Posterior vena cava (tissue), 2 donors: ENCODE results near the gene BTNL2. TPM values are rescaled to one million over a fixed set of nuclear protein-coding genes. Genes with fewer than 3 reads are reported as not detected.
A peak's percentile ranks its signal among the peaks of the same experiment; 100 is the strongest.

Source experiments
- DNase-seq: peaks from one replicate; pipeline ENCODE4 v3.0.0-alpha.2; 2020; ENCODE audit warnings: low spot score
- intact Hi-C, 2 donors: fragments of 100-400 bp; cut with DNase I; formaldehyde crosslinking; loops; one replicate each; pipeline versions ENCODE4 v1.14.1 to v1.14.2; 2022 to 2023
- total RNA-seq, 2 donors: library from RNA; stranded (reverse); fragmentation: NEBNext Ultra II Directional; extraction: Animal tissue kit (Norgen Biotek cat#: 25700); gene quantifications; one replicate each; pipeline ENCODE4 v1.2.1, GENCODE V29; 2021
- donor health status: DM: yes; HTN: yes; CAD: no.
- donor health status: DM: yes; HTN: yes; CAD: no.

The BTNL2 gene
- total RNA-seq, 2 donors from 2014 or later, result not detected

DNA sequence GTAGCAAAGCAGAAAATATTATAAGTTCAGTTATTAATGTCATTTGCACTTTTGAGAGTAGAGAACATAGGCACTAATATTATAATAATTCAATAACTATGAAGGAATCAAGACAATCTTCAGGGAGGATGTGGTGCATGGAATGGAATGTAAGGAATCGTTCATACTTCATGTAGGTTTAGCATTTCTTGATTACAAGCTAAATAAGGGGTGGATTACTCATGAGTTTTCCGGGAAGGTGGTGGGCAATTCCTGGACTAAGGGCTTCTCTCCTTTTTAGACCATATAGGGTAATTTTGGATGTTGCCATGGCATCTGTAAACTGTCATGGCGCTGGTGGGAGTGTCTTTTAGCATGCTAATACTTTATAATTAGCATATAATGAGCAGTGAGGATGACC lies 9.1 kb upstream of the BTNL2 start:
- no peak for DNase-seq
- intact Hi-C loops, result loop anchor here (5.0 to 10.0 kb wide), 3 partner anchors 286 to 379 kb away; no protein-coding TSS in a partner anchor

DNA sequence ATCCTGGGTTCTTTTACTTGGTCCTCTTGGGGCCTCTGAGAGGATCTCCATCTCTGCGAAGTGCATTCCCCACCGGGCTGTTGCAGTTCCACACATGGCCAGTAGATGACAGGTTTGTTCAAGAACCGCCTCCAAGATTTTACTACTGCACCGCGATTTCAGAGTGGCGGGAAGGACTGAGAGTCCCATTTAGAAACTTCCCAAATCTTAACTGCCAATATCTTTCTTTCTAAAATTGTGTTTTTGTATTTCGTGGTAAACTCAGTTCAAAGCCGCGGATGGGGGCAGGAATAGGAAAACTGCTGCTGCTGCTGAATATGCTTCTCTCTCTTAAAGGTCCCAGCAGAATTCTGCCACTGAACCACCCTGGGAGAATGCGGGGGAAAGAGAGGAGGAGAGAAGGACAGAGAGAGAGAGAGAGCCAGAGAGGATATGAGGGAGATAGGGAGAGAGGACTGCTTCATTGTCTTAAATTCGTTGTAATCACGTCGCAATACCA lies 8.6 kb upstream of the BTNL2 start:
- DNase-seq, result peak; percentile 89
- intact Hi-C loops, result loop anchor here (5.0 to 10.0 kb wide), 3 partner anchors 287 to 379 kb away; no protein-coding TSS in a partner anchor

DNA sequence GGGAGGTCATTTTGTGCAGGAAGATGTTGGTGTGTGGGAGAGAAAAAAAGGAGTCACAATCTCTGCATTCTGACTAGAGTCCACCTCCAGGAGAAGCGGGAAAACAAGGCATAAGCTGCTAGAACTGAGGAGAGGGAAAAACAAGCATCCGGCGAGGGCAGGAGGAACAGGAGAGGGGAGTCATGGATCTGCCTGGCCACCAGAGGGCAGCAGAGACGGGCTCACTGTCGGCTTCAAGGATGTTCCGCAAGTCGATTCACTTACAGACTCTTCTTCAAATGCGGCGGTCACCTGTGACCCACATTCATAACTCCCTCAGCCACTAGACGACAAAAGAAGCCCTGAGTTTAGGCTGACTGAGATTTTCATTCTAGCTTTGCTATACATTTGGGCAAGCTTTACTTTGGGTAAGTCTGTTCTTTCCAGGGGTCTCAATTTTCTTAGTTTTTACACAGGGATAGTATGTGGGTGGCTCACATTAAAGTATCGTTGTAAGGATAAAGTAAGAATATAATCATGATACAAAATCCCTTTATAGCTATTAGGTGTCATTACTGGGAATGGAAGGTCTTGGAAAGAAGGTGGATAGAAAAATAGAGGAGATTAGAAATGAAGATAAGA lies 6.6 kb upstream of the BTNL2 start:
- intact Hi-C loops, result loop anchor here (5.0 to 10.0 kb wide), 3 partner anchors 291 to 384 kb away; no protein-coding TSS in a partner anchor
- peak; percentile 92 for DNase-seq

DNA sequence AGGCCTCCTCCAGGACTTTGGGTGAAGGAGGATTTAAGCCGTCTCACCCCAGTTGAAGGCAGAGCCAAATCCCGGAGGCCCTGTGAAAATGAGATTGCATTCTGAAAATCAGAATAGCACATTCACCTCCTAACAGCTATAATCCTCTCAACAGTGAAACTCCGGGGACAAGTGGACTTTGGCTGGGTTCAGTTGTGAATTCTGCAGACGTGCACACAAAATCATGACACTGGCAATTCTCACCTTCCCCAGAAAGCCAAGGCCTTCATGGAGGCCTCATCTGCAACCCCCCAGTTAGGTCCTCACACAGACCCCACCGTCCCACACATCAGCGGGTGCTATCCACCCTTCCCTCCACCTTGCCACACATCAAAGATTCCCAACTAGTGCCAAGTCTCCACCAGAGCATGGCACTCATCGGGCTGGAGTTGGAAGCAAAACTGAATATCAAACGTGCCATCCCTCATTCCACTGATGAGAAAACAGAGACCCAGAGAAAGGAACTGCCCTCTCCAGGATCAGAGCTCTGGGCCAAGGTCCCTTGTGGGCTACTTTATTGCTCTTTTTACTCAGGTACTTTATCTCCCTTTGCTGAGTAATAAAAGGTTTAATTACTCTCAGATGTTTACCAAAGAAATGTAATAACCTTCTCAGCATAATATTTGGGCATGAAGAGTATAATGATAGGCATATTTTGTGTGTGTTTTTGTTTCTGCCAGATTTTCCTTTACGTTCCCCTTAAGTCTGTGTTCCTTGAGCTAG lies 4.8 kb upstream of the BTNL2 start:
- intact Hi-C loops, result loop anchor here (5.0 to 10.0 kb wide), 3 partner anchors 293 to 386 kb away; no protein-coding TSS in a partner anchor
- no peak for DNase-seq

DNA sequence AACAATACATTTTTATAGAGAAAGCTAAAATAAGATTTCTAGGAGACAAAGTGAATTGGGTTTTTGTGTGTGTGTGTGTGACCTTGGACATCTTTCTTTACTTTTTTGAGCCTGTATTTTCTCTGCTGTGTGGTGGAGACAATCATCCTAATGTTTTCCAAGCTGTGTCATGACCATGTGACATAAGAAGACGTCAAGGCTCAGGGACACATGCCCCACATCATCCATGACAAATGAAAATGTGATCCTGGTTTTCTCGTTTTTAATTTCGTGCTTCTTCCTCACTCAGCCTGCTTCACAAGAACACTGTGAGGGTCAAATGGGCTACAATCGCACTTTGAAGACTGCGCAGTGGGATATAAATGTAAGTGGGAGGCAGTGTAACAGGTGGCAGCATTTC lies 3.9 kb upstream of the BTNL2 start:
- no peak for DNase-seq
- intact Hi-C loops, result loop anchor here (5.0 to 10.0 kb wide), 3 partner anchors 294 to 386 kb away; no protein-coding TSS in a partner anchor

DNA sequence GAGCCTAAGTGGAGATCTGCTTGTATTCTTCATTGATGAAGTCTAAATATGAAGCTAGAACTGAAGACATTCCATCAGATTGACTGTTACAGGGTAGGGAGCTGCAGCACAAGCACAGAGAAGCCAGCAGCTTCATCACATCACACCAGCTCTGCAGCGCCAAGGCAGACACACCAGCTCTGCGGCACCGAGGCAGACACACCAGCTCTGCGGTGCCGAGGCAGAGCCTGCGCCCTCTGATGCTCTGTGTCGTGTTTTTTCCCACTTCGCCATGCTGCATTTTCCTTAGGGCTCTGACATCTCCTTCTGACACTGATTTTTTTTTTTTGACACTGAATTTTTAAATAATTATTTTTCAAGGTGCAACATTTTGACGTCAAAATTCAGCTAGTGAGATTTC lies 784 bp downstream of the BTNL2 start:
- intact Hi-C loops, result no loop called here
- DNase-seq, result no peak

DNA sequence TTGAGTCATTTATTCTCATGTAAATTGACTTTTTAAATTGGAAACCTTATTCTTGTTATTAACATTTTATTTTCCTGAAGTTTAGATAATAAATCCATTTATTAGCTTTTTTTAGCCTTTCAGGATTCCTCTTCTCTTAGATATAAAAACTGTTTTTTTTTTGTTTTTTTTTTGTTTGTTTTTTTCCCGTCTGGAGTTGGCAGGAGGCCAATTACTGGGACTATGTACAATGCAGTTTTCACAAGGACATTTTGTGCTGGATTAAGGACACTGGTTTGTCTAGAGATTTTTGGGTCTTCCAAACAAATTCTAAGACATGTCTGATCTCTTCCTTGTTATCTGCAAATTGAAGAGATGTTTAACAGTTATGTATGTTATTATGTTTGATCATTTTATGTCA lies 1.3 kb downstream of the BTNL2 start:
- no peak for DNase-seq
- intact Hi-C loops, result no loop called here

DNA sequence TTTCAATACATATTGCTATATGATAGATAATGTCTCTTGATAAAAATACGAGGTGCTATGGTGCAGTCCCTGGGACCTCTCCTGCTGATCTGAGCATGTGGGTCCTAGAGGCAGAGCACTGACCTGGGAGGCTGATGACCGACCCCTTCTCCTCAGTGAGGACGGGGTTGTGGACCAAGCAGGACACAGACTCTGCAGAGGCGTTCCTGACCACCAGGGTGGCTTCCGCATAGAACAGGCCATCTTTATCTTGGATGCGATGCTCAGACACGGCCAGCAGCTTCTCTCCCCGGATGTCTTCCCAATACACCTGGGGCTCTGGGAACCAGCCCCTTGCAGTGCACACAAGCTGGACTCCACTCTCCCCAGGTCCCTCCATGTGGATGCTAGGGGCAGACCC lies 4.2 kb downstream of the BTNL2 start:
- DNase-seq, result no peak
- intact Hi-C loops, result no loop called here

DNA sequence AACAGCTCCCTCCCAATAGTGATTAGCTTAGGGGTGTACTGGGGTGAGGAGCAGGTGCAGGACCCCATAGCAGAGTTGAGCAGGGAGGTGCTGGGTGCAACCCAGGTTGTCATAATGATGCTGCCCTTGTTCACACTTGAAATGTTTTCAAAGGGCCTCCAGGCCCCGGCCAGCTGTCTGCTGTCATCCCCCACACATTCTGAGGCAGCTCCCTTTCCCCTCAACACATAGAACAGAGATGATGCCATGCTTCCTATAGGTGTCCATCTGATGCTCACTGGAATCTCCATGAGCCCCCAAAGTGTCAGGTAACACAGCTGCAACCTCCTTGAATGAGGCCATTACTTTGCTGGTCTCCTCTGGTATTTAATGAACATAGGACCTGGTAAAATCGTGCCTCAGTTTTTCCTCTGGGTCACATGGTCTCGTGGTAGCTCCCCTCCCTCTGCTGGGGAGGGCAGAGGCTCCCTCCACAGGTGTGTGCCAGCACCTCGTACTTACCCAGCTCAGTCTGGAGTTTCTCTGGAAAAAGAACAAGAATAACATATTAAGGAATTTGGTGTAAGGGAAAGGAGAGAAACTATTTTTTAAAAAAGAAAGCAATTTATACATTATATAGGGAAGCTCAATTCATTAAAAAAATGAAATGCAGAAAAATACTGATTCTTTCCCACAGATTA lies 5.6 kb downstream of the BTNL2 start:
- no peak for DNase-seq
- intact Hi-C loops, result no loop called here

DNA sequence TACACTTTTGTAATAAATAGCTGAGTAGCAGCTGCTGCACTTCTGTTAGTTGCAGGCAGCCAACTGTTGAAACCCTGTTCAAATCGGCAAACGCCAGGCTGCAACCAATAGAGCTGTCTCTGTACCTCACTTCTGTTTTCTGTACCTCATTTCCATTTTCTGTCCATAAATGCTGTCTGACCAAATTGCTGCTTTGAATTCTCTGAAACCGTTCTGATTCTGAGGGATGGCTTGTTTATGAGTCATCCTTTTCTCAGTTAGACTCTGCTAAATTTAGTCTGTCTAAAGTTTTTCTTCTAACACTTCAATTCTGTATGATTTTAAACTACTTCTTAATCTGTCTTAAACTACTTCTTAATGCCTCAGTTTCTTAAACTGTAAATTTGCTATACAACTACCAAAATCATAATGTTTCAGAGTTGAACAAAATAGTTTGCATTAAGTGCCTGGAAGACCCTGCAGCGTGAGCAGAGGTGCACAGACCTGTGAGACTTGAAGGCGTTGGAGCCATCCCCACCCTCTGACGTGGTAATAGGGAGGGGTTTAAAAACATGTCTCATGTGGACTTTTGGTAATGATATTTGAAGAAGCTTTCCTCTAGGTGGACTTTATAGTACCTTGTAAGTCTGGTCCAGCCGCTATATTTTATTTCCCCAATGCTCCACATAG lies 9.6 kb downstream of the BTNL2 start:
- intact Hi-C loops, result loop anchor here in 1 of 2 donors (10.0 kb wide), 1 partner anchor 1207 kb away; no protein-coding TSS in a partner anchor
- DNase-seq, result no peak

DNA sequence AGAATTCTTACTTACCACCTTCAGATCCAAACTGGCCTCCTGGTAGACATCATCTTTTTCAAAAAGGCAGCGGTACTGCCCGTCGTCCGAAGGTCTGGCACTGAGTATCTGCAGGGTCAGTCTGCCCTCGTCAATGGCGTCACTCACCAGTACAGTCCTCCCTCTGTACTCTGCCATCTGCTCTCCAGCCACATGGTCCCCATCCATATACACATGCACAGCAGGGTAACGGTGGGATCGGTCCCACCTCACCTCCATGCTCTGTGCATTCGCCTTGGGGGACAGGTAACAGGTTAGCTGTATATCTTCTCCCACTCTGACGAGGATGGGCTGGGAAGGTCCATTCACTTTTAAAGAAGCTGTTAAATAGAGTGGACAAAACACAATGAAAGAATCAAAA lies 11.0 kb downstream of the BTNL2 start:
- intact Hi-C loops, result loop anchor here in 1 of 2 donors (10.0 kb wide), 1 partner anchor 1209 kb away; no protein-coding TSS in a partner anchor
- DNase-seq, result no peak

DNA sequence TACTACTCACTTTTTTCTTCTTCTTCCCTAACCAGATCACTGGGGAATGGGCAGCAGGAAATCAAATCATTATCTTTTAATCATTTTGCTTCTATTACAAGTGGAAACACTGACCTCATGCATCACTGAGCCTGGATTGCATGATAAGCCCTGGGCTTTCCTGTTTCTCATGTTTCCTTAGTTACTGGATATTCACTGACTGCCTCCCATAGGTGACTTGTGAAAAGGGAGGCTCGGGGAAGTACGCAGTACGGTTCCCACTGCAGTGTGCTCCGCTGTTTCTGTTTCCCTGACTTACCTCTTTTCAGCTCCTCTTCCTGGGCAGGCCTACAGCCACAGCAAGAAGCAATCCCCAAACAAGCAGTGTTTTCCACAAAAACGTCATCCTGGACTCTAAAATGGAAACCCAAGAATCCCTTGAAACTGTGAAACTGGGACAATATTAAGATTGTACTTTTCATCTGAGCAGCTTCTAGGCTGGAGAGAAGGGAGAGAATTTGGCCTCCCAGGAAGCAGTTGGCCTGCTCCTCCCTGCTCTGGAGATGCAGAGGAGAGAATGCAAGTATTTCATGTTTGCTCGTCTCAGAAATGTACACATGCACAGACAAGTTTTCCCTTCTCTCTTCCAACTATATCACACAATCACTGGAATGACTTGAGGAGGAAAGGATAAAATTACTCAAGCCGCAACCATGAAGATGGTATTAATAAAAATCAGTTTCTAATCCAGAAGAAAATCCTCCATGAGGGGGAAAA lies 13.1 kb downstream of the BTNL2 start:
- intact Hi-C loops, result loop anchor here in 1 of 2 donors (10.0 kb wide), 1 partner anchor 1211 kb away; no protein-coding TSS in a partner anchor
- DNase-seq, result no peak

DNA sequence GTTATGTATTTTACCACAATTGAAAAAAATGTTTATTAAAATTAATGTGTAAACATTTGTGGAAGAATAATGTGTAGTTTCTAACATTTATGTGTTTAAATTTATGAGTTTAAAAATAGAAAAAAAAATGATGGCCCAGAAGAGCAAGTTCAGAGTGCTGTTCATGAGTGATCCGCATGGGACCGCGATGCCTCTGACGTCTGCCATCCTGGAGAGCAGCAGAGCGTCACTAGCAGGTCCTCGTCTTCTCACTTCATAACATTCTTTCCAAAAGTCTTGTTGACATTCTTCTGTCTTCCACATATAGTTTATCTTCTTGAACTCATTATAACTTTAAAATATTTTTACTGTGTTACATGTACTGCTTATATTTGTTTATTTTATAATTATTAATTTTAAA lies 15.5 kb downstream of the BTNL2 start:
- intact Hi-C loops, result loop anchor here in 1 of 2 donors (10.0 kb wide), 1 partner anchor 1213 kb away; no protein-coding TSS in a partner anchor
- no peak for DNase-seq

DNA sequence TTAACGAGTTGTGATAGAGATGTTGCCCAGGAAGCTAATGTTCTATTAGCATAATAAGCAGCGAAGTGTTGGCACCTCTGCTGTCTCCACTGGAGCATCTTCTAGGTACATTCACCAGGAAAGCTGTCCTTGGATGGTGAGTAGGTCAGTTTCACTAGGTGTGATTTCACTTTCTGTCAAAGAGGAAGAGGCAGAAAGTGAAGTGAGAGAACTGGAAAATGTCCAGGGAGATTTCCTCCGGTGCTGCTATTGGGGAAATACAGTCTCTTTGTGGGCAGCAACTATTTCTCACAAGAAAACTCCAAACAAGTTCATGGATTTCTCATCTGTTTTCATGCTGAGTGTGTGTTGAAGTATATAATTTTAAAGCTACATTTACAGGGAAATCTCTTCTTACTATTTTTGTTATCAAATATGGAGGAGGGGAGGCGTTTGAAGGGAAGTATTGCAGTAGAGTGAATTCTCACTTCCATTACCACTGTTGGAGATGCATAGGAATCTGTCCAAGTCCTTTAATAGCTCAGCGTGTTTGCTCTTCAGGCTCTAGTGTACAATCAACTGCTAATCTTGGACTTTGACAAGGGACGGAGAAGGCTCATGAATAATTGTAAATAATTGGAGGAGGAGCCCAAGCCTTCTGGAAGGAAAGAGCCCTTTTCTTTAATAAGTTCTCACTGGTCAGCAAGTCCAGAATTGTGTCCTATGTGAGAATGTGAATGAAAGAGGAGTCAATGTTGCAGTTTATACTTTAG lies 19.2 kb downstream of the BTNL2 start:
- no peak for DNase-seq
- intact Hi-C loops, result no loop called here

DNA sequence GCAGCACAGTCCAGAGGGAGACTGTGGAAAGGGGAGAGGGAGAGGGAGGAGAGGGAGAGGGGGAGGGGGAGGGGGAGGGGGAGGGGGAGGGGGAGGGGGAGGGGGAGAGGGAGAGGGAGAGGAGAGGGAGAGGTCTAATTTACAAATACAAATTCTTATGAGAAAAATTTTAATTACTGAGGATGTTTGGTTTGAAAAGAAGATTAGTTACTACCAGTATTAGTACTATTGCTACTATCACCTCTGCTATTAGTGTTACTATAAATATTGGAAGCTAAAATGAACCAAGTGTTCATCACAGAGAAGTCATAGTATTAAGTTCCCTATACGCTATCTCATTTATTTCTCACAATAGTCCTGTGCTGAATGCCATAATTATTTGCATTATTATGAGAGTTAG lies 20.9 kb downstream of the BTNL2 start:
- intact Hi-C loops, result no loop called here
- no peak for DNase-seq

DNA sequence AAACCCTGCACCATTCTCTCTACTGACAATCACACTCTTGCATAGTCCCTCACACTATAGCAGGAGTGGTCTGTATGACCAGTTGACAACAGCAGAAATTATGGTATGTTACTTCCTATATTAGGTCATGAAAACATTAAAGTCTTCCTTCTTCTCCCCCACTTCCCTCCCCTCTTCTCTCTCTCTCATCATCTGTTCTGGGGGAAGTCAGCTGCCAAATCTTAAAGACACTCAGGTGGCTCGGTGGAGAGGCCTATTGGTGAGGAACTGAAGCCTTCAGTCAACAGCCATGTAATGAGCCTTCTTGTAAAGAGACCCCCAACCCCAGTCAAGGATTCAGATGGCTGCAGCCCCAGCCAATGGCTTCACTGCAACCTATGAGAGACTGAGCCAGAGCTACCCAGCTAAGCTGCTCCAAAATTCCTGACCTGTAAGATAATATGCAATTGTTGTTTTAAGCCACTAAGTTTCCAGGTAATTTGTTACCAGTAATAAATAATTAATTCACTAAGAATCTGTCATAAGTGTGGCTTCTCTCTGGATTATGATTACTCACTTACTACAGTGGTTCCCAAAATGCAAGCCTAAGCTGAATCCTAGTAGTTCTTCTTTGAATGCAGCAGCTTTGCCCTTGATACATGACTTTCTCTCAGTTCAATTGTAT lies 24.1 kb downstream of the BTNL2 start:
- intact Hi-C loops, result no loop called here

DNA sequence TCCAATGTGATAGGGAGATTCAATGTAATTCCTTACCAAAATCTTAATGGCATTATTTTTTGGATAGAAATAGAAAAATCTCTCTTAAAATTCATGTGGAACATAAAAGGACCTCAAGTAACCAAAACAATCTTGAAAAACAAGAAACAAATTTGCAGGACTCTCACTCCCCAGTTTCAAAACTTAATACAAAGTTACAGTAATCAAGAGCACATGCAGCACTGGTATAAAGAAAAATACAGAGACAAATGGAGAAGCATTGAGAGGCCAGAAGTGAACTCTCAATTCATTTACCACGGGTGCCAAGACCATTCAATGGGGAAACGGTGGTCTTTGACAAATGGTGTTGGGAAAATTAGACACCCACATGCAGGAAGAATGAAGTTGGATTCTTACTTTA lies 27.4 kb downstream of the BTNL2 start:
- intact Hi-C loops, result no loop called here
- no peak for DNase-seq

More for the DNA sequence above, 24.1 kb downstream of the BTNL2 start:
- no peak for DNase-seq
